SKM-1 treated with dmso at 0.1 percent for 144 hours (cell line): ENCODE data around the gene SHTN1.

Experiments used
- DNase-seq: peaks from one replicate; lab custom pipeline; 2025; ENCODE audit not compliant: unreplicated experiment; lab: John Stamatoyannopoulos, UW

SHTN1 gene

GRCh38 chr10:116836902-116837523, 168.0 kb downstream of the SHTN1 start:
- no peak for DNase-seq

- DNase-seq = no peak
Measured at GRCh38 chr10:116836083-116836482, 168.9 kb downstream of the SHTN1 start.

- DNase-seq = no peak
Measured at GRCh38 chr10:116835658-116836057, 169.3 kb downstream of the SHTN1 start.

- no peak for DNase-seq
Measured at GRCh38 chr10:116833986-116834985, 170.7 kb downstream of the SHTN1 start.

GRCh38 chr10:116831790-116832189, 173.2 kb downstream of the SHTN1 start:
- no peak for DNase-seq
